Jurkat, Clone E6-1 (cell line): ENCODE data around the gene EIF5B.

ENCODE experiments used
- DNase-seq: peaks from one replicate; pipeline ENCODE4 v3.0.0-alpha.2; 2011; ENCODE audit warnings: low read depth, low spot score
- H3K4me3 ChIP-seq: 2 replicates; pipeline ENCODE4 v1.5.1; 2011; ENCODE audit warnings: mild to moderate bottlenecking, low read length, control low read depth, moderate library complexity

Gene EIF5B

DNA sequence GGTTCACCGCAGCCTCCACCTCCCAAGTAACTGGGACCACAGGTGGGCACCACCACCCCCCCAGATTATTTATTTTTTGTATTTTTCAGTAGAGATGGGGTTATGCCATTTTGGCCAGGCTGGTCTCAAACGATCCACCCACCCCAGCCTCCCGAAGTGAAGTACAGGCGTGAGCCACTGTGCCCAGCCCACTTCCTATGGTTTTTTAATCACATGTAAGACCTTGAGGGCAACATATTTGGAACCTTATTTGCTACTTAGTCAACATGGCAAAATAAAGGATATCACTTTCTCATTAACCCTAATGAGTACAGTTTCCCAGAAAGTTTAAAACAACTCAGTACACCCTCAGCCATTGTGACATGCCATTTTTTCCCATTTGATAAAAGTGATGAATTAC is 64.7 kb downstream of the EIF5B start:
- no peak for DNase-seq
- no peak overlapping the region for H3K4me3 ChIP-seq

DNA sequence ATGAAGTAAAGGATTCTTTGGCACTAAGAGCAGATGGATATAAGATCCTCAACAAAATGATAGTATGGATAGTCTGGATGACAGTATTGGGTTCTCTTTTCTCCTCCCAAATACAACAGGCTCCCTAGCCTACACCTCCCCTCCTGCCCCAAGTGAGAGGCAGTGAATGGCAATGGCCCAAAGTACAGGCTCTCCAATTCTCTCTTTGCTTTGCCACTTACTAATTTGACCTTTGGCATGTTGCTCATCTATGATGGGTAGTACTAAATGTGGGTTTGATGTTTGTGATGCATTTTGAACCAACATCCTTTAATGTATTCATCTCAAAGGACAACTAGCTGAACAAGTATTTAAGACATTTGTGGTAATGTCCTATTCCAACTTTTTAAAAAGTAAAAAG is 65.9 kb downstream of the EIF5B start:
- DNase-seq, result no peak
- no peak overlapping the region for H3K4me3 ChIP-seq

DNA sequence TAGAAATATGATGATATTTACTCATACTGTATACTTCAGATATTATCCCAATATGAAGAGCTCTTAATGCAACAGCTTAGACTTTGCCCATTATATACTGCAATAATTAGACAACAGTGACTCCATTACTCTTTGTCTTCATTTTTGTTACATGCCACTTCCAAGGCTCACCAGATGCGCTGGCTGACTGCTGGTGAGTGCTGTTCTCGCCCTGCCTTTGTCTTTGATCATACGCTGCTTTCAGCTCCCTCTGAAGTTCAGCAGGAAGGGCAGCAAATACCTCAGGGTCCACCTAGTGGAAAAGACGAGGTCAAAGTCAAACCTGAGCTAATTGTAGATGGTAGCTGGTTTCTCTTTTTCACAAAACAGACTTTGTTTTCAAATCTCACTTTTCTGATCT is 66.3 kb downstream of the EIF5B start:
- DNase-seq, result peak; percentile 62
- H3K4me3 ChIP-seq, result no peak overlapping the region

DNA sequence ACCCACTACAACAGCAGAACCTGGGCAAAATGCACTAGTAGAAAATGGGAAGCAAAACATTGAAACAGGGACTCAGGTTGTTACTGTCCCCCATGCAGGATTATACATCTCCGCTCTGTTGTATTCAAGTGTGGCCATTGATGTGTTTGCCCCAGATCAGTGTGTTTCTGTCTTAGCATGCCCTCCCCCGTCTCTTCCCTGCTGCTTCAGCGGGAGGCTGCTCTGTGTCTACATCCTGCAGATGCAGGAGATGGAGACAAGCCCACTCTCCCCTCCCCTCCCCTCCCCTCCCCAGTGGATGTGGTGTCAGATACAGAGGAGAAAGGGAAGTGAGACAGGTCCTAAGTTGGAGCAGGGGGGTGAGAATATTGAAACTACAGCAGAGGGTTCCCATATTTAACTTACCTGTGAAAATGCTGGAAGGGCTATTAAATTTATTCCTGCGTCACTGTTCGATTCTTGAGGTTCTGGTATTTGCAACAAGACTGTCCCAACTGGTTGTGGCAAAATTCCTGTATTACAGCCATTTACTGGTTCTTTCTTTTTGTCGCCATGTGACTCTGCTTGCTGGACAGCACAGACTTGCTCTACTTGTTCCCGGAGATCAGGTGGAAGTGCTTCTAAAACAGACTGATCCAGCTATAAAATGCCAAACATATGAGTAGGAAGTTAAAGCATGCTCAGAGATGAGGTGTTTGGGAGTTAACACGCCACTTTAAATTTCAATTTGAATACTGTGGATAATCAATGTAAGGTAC is 67.0 kb downstream of the EIF5B start:
- H3K4me3 ChIP-seq, result no peak overlapping the region
- DNase-seq, result no peak

DNA sequence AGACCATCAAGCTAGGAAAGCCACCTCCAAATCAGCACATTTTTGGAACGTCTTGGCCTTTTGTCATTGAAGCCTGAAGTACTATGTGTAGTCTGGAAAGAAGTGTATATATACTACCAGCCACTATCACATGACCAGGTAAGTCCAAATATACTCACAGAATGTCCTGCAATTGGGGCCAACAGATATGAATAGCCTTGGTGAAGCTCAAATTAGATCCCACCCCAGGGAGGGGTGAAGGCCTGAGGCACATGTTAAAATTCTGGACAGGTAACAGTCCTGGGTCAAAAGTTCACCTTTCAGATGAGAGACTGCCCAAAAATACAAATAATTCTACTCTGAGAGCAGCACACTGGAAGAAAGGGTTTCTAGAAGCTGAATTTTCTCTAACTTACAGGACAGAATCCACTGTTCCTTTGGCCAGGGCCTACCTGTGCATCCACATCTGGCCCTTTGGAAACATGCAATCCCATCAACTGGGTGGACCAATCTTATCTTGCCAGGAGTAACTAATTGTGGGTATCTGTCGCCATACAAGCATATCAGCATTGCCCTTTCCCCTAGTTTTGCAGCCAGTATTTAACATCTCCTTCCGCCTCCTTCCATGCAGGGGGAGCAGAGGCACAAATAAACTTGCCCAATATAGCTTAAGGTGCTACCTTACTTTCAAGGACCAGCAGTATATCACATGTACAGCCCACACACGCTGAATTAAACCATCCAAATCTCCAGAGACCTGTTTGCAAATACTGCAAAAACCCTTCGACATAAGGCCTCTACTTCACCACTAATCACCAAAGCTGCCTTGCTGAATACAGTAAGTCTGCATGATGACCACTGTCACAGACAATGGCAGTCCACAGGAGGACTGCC is 67.8 kb downstream of the EIF5B start:
- no peak for DNase-seq
- no peak overlapping the region for H3K4me3 ChIP-seq

DNA sequence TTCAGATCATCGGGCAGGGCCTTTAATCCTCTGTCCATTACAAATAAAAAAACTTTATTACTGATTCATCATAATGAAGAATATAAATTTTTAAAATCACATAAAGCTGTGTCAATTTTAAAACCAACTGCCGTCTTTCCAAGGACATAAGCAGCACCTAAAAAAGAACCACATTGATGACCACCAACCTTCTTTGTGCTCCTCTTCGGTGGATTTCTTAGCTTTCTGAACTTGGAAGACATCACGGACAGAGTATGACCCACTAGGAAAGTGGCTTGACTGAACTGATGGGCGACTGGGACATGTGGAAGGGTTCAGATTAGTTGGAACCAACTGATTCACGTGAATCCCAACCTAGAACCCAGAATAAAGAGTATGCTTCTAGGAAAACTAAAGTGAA is 68.9 kb downstream of the EIF5B start:
- DNase-seq, result no peak
- H3K4me3 ChIP-seq, result no peak overlapping the region

DNA sequence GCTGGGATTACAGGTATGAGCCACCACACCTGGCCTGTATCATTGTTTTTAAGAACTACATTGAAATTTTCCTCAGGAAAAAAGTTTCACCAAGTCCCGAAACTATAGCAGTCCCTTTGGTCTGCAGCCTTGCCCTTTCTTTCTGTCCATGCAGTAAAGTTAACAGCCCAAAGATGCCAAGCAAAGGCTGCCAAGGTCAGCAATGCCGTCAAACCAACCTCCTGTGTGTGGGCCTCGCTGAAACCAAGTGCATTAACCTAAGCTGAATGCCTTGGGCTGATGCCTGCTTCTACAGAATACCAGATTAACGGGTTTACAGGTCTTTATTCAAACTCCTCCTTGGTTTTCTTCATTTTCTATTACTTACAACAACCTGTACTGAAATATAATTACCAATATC is 73.1 kb downstream of the EIF5B start:
- DNase-seq, result no peak
- H3K4me3 ChIP-seq, result no peak overlapping the region

DNA sequence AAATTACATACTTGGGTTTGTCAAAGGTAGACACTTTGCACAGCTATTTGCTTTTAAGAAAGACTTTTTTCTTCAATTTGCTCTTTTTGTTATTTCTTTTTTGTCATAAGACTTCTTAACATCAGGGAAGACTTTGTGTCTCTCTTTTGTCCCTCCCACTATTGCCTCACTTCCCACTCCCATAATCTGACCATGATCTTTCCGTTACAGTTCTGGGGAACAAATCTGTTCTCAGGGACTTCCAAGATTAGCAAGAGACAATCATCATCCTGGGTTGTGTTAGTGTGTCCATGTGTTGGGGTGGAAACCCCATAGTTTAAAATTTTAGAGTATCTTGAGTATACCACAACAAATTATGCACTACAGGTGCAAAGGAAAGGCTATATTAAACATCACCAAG is 77.4 kb downstream of the EIF5B start:
- DNase-seq, result no peak
- no peak overlapping the region for H3K4me3 ChIP-seq

DNA sequence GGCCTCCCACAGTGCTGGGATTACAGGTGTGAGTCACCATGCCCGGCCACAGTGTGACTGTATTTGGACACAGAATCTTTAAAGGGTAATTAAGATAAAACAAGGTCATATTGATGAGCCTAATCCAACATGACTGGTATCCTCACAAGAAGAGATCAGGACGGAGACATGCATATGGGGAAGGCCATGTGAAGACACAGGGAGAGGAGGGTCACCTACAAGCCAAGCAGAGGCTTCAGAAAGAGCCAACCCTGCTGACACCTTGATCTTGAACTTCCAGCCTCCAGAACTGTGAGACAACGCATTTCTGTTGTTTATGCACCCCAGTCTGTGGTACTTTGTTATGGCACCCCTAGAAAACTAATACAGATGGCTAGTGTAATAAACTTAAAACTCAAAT is 80.2 kb downstream of the EIF5B start:
- no peak for DNase-seq

DNA sequence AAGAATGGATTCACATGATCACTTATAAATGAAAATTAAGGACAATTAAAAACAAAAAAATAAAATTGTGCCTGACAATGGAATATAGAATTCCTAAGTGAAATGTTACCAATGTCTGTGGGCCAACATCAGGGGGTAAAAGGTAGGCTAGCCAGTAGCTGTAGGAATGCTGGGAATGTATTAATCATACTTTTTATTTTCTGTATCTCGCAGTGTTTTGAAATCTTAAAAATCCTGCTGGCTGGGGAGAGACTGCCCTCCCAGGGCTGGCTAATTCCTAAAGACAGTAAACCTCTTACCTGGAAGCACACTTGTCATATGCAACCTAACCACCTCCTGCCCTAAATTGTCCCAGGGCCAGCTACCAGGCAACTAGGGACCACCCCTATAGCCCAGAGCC is 82.8 kb downstream of the EIF5B start:
- no peak for DNase-seq
- H3K4me3 ChIP-seq, result no peak overlapping the region

More for the DNA sequence above, 80.2 kb downstream of the EIF5B start:
- no peak overlapping the region for H3K4me3 ChIP-seq

DNA sequence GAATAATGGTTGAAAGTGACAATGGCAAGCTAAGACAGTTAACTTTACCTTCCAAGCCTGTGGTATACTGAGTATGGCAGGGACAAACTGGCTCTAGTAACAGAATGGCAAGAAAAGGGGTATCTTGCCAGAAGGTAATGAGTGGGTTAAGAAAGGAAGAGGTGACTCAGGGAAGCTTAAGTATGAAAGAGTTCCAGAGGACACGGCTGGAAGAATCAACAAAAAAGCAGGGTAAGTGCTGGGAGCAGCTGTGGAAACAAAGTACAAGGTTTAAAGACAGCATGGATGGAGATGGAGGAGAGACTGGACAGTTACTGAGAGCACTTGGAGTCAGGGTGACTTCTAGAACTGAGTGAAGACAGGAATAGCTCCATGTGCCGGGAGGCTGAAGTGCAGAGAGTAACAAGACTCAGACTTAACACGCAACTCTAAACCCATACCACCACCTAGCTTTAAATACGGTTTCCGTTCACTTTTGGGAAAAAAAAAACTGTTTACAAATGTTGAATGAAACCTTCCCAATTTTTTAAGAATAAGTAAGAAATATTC is 83.6 kb downstream of the EIF5B start:
- H3K4me3 ChIP-seq, result no peak overlapping the region
- DNase-seq, result no peak

DNA sequence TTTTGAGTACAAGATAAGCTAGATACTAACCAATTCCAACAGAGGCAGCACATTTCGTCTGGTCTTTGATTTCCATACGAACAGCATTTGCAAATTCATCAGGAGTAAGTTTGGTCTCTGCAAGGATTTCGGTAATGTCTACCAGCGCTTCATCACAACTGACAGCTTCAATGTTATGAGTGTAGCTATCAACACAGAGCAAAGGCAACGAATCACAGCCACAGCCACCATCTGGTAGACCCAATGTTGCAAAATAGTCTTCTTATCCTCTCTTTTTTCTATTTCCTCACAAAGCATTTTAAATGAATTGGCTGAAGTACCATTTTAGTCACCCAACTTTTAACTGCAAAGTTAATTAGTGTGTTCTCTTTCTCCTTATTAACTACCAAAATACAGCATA is 84.3 kb downstream of the EIF5B start:
- no peak overlapping the region for H3K4me3 ChIP-seq
- DNase-seq, result no peak

DNA sequence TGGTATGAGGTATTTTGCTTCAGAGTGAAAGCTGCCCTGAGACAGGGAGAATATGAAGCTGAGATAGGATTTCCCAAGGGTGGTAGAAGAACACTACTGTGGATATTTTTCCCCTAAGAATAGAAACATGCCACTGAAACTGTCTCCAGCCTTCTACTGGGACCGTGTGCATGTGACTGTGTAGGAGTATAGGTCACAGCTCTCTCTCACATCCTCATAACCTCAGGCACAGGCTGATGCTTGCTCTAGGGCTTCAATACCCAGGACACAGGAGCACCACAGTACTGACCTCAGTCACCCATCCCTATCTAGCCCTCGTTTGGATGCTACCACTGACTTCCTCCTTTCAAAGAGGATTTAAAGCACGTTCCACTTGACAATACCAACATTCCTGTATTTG is 85.4 kb downstream of the EIF5B start:
- H3K4me3 ChIP-seq, result no peak overlapping the region
- no peak for DNase-seq

DNA sequence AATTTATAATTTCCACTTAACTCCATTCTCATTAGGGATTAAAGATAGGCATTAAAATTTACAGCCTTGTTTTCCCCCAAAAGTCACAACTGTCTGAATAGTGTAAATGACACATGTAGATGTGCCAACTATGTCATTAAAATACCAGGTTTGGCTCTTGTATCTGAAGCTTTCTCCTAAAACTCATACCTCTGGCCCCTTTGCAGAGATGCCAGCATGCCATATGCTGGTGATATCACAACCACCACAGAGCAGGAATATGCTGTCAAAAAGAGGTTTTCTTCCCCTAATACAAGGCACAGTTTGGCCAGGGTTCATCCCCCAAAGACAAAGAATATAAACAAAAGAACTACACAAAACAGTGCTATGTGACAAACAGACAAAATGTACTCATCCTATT is 87.2 kb downstream of the EIF5B start:
- DNase-seq, result no peak
- no peak overlapping the region for H3K4me3 ChIP-seq

DNA sequence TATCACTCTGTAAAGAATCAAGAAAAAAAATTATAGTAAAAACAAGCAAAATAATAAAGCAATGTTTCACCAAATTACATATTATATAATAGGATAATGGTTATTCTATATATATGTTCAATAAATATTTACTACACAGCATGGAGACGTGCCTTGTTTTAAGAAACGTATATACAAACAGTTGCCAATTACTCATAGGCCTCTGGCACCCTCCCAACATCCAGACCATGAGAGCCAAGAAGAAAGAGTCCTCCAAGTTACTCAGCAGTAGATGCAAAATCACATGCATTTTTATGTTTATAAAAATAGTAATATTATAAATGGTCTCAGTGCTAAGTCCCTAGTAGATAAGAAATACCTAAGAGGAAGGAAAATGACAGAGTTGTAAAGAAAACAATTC is 87.8 kb downstream of the EIF5B start:
- no peak for DNase-seq
- no peak overlapping the region for H3K4me3 ChIP-seq

DNA sequence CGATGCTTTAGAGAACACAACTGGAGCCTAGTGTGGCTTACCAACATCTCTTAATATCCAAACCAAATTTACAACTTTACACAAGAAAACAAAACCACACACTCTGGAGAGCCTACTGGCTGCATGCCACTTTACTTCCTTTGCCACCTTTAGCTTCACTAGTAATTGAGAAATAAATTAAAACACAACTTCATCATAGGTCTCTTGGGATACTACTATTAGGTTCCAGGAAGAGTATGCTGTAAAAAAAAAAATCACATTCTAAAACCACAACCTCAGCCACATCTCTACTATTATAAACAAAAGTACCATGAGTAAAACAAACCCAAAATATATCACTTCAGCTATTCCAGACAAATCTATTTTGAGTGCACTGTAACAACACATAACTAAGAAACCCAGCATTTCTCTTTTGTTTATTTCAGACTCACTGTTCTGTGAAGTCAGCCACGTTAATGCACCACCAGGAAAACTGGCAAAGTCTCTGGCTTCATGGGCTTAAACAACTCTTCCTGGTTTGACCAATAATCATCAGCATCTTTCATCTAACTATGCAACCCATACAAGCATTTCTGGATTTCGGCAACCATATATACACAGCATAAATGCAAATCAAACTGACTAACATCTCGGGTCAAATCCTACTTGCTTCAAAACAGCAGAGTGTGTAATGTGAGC is 93.6 kb downstream of the EIF5B start:
- DNase-seq, result peak; percentile 10
- H3K4me3 ChIP-seq, result no peak overlapping the region

DNA sequence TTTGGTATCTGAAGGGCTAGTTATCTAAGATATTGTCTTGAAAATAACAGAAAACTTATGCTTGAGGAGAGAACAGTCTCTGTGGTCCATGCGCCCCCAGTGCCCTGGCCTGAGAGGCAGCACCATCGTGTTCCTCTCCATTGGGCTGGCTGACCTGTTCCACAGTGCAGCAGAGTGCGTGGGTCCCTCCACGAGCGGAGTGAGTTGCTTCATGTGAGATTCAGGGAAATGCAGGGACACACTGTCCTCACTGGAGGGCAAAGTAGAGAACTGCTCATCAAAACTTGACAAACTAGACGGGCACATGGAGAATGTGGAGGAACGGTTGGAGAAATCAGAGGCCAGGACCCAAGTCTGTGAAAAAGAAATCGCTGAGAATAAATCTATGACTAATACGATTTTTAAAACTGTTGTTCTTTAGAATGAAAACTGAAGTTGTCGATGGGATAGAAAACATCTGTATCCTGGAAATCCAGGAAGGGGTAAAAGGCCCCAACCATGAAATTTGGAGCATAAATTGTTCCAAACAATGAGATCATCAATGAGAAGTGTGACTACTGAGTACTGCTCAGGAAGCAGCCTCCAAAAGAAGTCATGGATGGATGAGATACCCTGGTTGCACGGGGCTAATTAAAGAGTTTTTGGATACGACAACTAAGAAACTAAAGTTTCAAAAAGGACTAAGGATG is 94.5 kb downstream of the EIF5B start:
- no peak for DNase-seq
- H3K4me3 ChIP-seq, result no peak overlapping the region

DNA sequence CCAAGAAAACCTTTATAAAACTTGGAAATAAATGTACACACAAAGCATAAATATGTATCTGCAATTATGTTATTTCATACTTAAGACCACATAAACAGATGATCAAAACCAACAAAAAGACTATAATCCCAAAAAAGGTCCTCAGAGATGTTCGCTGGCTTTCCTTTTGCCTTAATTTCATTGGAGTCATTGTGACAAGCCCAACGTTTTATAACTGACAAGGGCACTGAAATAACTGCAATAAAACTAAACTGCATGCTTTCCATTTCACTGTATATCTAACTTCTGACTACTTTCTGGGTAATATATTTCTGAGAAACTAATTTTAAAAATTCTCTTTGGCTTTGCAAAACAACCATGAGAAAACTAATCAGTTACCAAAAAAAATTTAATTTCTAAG is 96.2 kb downstream of the EIF5B start:
- no peak overlapping the region for H3K4me3 ChIP-seq
- no peak for DNase-seq

DNA sequence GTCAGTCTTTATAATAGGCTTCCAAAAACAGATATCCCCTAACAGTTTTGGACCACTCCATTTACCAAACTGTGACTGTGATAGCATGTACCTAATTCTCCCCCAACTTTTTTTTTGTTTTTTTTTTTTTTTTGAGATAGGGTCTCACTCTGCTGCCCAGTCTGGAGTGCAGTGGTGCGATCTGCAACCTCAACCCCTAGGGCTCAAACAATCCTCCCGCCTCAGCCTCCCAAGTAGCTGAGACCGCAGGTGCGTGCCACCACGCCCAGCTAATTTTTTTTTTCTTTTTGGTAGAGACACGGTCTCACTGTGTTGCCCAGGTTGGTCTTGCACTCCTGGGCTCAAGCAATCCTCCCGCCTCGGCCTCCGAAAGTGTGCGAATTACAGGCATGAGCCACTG is 99.7 kb downstream of the EIF5B start:
- no peak overlapping the region for H3K4me3 ChIP-seq
- no peak for DNase-seq
